Transverse colon (tissue), 4 donors: Measurements from ENCODE around the gene UBE2D2. TPM values are rescaled to one million over a fixed set of nuclear protein-coding genes. Genes with fewer than 3 reads are reported as not detected.

ENCODE experiments used
- DNase-seq: peaks from one replicate; pipeline ENCODE4 v3.0.0-alpha.2; 2019
- H3K27ac ChIP-seq, 4 donors: fragments of 200-600 bp; sonication (generic); 2 replicates each; pipeline ENCODE4 v1.5.1; 2016 to 2018; ENCODE audit warnings: inconsistent platforms in 4 of 4
- H3K27me3 ChIP-seq: fragments of 200-600 bp; sonication (generic); 2 replicates; pipeline ENCODE4 v1.5.1; 2017; ENCODE audit warnings: inconsistent platforms
- H3K36me3 ChIP-seq, 4 donors: fragments of 200-600 bp; sonication (generic); 2 replicates each; pipeline ENCODE4 v1.5.1; 2017 to 2019; ENCODE audit warnings: inconsistent platforms in 4 of 4
- H3K4me1 ChIP-seq, 4 donors: fragments of 200-600 bp; sonication (generic); 2 replicates each; pipeline ENCODE4 v1.5.1; 2017 to 2020; ENCODE audit warnings: inconsistent platforms in 4 of 4
- H3K4me3 ChIP-seq, 4 donors: fragments of 200-600 bp; sonication (generic); 1 replicate in 1 of 4; 2 replicates in 3 of 4; pipeline versions ENCODE4 v1.5.1 to v1.6.1; 2017 to 2019; ENCODE audit warnings: inconsistent platforms in 4 of 4
- H3K9me3 ChIP-seq, 2 donors: fragments of 200-600 bp; sonication (generic); 2 replicates each; pipeline ENCODE4 v1.5.1; 2017 to 2019; ENCODE audit warnings: inconsistent platforms in 2 of 2
- EP300 ChIP-seq: sonication (generic); formaldehyde crosslinking; IDR thresholded peaks from one replicate; pipeline ENCODE4 v1.6.1; 2017; ENCODE audit warnings: antibody characterized with exemption, low read depth
- POLR2A ChIP-seq: fragments of 450-650 bp; IDR thresholded peaks from one replicate; pipeline ENCODE4 v1.6.1; 2016; ENCODE audit warnings: antibody characterized with exemption, mild to moderate bottlenecking, moderate library complexity
- POLR2AphosphoS5 ChIP-seq, 3 donors: sonication (generic); formaldehyde crosslinking; IDR thresholded peaks; one replicate each; pipeline ENCODE4 v1.6.1; 2016; ENCODE audit warnings: antibody characterized with exemption in 3 of 3
- WGBS, 2 donors: methylation state at CpG; one replicate each; pipeline ENCODE4 v1.1.5; 2018; ENCODE audit warnings: low coverage in 1 of 2; 5-methylcytosine and 5-hydroxymethylcytosine counted together
- in situ Hi-C, 4 donors: fragments of 200-750 bp; cut with MboI; loops; one replicate each; pipeline versions ENCODE4 v1.15.0 to v1.15.1; 2017; ENCODE audit warnings: low sequenced_read_pairs in 3 of 4, low pct_ligation_motif_present in 1 of 4, low pct_unique_long_range_greater_than_20kb in 1 of 4
- intact Hi-C: fragments of 100-400 bp; cut with DNase I; formaldehyde crosslinking; loops from one replicate; pipeline ENCODE4 v1.15.1; 2023; ENCODE audit warnings: low total_unique reads
- total RNA-seq, 4 donors: library from RNA; depleted of rRNA; stranded (reverse); fragments of >200 nt; gene quantifications; one replicate each; pipeline ENCODE4 v1.1.0, GENCODE V29; 2016
- TF ChIP-seq, protein P1 (sequence below), 5 experiments: fragments of 200-600 bp in 3 of 5; fragments of 450-650 bp in 2 of 5; sonication (generic) in 3 of 5; IDR thresholded peaks; 1 replicate in 2 of 5; 2 replicates in 3 of 5; pipeline ENCODE4 v1.5.1; 2016 to 2017; ENCODE audit warnings: antibody characterized with exemption in 5 of 5, inconsistent platforms in 3 of 5, mild to moderate bottlenecking in 2 of 5, moderate library complexity in 1 of 5

Gene UBE2D2
- total RNA-seq, 4 donors from 2014 or later: 45.6 to 134 (median 80.8) TPM

- intact Hi-C loops (loop anchor here (5.0 kb wide), 1 partner anchor 110 kb away; no protein-coding TSS in a partner anchor), in situ Hi-C loops (loop anchor here in 2 of 4 donors (10.0 to 25.0 kb wide), 2 partner anchors 57 to 125 kb away; no protein-coding TSS in a partner anchor)
- Histone ChIP-seq H3K4me3 (peak overlapping the region; percentile 30 to 60 (median 52)), H3K9me3 (no peaks in the 10 kb centered on the region), H3K4me1 (peaks cover 34 to 58% (median 48%) of the 10 kb centered on the region in 4 donors), H3K36me3 (no peaks in the 10 kb centered on the region), H3K27me3 (no peaks in the 10 kb centered on the region), H3K27ac (peak overlapping the region; percentile 86 to 96 (median 91))
- WGBS, 2 donors: 1% methylated on average over 35 of the region's 62 CpGs; no CpG with 5 or more reads in 1 of the 2 donors
- TF ChIP-seq POLR2AphosphoS5 (IDR thresholded peaks at IDR 0.05) (peak in 2 of 3 donors; percentile 28 to 59), EP300 (no peak), POLR2A (no peak)
- TF ChIP-seq, protein P1, sequence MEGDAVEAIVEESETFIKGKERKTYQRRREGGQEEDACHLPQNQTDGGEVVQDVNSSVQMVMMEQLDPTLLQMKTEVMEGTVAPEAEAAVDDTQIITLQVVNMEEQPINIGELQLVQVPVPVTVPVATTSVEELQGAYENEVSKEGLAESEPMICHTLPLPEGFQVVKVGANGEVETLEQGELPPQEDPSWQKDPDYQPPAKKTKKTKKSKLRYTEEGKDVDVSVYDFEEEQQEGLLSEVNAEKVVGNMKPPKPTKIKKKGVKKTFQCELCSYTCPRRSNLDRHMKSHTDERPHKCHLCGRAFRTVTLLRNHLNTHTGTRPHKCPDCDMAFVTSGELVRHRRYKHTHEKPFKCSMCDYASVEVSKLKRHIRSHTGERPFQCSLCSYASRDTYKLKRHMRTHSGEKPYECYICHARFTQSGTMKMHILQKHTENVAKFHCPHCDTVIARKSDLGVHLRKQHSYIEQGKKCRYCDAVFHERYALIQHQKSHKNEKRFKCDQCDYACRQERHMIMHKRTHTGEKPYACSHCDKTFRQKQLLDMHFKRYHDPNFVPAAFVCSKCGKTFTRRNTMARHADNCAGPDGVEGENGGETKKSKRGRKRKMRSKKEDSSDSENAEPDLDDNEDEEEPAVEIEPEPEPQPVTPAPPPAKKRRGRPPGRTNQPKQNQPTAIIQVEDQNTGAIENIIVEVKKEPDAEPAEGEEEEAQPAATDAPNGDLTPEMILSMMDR (IDR thresholded peaks at IDR 0.05): peak in 4 of 5 experiments; percentile 32 to 76 (median 49)
- DNase-seq: peak; percentile 85
Observed at GRCh38 chr5:139637438-139638089, 76.4 kb downstream of the UBE2D2 start.

GRCh38 chr5:139638090-139638735 lies 77.1 kb downstream of the UBE2D2 start:
- Histone ChIP-seq H3K4me3 (peak overlapping the region; percentile 30 to 60 (median 52)), H3K27ac (peak overlapping the region; percentile 86 to 96 (median 91)), H3K9me3 (no peaks in the 10 kb centered on the region), H3K36me3 (no peaks in the 10 kb centered on the region), H3K27me3 (no peaks in the 10 kb centered on the region), H3K4me1 (peaks cover 37 to 64% (median 52%) of the 10 kb centered on the region in 4 donors)
- intact Hi-C loops (loop anchor here (5.0 kb wide), 1 partner anchor 109 kb away; no protein-coding TSS in a partner anchor), in situ Hi-C loops (loop anchor here in 2 of 4 donors (10.0 to 25.0 kb wide), 2 partner anchors 57 to 124 kb away; no protein-coding TSS in a partner anchor)
- WGBS, 2 donors: 12% methylated on average over 16 of the region's 23 CpGs; no CpG with 5 or more reads in 1 of the 2 donors
- peak; percentile 84 for DNase-seq
- TF ChIP-seq EP300: no peak
- peak; percentile 38 to 71 (median 69) for TF ChIP-seq POLR2AphosphoS5 (IDR thresholded peaks at IDR 0.05)
- TF ChIP-seq POLR2A: peak; percentile 53
- TF ChIP-seq, protein P1 (IDR thresholded peaks at IDR 0.05): no peak

DNA sequence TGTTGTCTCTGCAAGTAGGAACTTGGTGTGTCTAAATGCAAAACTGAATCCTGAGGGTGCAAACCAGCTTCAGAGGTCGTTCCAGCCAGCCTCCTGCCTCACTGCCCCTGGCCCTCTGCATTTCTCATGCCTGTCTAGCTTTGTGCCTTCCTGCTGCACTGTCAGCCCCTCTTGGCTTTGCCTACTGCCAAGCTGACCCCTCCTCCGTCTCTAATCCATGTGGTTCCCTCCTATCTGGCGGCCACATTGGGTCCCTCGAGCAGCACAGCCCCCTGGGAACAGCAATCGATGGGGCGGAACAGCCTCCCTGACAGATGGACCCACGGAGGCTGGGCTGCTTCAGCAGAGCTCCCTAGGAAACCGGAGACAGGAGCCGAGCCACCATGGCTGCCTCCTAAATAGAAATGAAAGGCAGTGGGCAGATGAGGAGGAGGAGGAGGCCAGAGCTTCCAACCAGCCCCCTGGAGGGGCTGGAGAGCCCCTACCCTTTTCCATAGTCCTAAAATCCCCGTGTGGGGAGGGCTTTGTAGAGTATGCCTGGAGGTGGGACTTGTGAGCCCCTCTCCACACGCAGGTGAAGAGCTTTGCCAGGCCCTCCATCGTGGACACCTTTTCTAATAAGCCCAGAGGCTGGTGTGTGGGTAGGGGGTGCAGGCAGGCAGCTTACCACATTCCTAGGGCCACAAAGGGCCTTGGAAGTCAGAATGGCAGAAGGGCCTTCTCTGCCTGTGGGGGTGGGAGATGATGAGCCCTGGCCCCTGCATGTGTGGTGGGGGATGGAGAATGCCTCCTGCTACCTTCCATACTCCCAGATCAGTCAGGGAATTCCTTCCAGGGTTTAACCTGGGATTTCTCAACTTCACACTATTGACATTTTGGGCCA lies 77.8 kb downstream of the UBE2D2 start:
- Histone ChIP-seq H3K36me3 (no peaks in the 10 kb centered on the region), H3K4me1 (peaks cover 37 to 72% (median 60%) of the 10 kb centered on the region in 4 donors), H3K9me3 (no peaks in the 10 kb centered on the region), H3K4me3 (no peak overlapping the region), H3K27me3 (no peaks in the 10 kb centered on the region), H3K27ac (peak overlapping the region; percentile 86 to 96 (median 91))
- TF ChIP-seq POLR2AphosphoS5 (IDR thresholded peaks at IDR 0.05) (no peak), POLR2A (no peak), EP300 (no peak)
- TF ChIP-seq, protein P1 (IDR thresholded peaks at IDR 0.05): no peak
- peak; percentile 17 for DNase-seq
- whole genome bisulfite sequencing, 2 donors: 50 to 54% methylated on average over 2 to 12 of the region's 12 CpGs
- in situ Hi-C loops (loop anchor here in 2 of 4 donors (10.0 to 25.0 kb wide), 2 partner anchors 56 to 123 kb away; no protein-coding TSS in a partner anchor), intact Hi-C loops (loop anchor here (5.0 kb wide), 1 partner anchor 108 kb away; no protein-coding TSS in a partner anchor)
